Measurements from ENCODE around the gene SLC22A25. TPM values are rescaled to one million over a fixed set of nuclear protein-coding genes. Genes with fewer than 3 reads are reported as not detected.
"Not testable (repeated sequence)": the region's sequence is repeated elsewhere in the genome, so short reads cannot be mapped to it uniquely, and the experiment has no call there.

Gene SLC22A25
- total and polyA plus RNA-seq, 2 donors (not counting 1 experiment from before 2014, with no cell fraction given), result not detected

- H3K9me3 ChIP-seq (ENCODE audit: control insufficient read depth, insufficient read depth, low read depth, low read length), result no peaks in the 10 kb centered on the region
- H3K4me2 ChIP-seq (ENCODE audit: extremely low read depth, insufficient read depth, low read length), result no peak overlapping the region
- H3K36me3 ChIP-seq (ENCODE audit: control insufficient read depth, insufficient read depth, low read length), result no peaks in the 10 kb centered on the region
- no peaks in the 10 kb centered on the region for H3K4me1 ChIP-seq (ENCODE audit: control insufficient read depth, extremely low read depth, insufficient read depth, low read length)
- no peak for DNase-seq (ENCODE audit: low read depth in 2 of 2)
- H3K79me2 ChIP-seq (ENCODE audit: control insufficient read depth, insufficient read depth, low read length), result no peaks in the 10 kb centered on the region
- H3K27ac ChIP-seq (ENCODE audit: insufficient read depth, low read length), result no peak overlapping the region
- no peak overlapping the region for H3K4me3 ChIP-seq (replicated peaks in 1 of 4; ENCODE audit: control extremely low read depth in 1 of 4, insufficient read depth in 1 of 4, low read depth in 3 of 4, low read length in 4 of 4)
- no peak overlapping the region for H2AFZ ChIP-seq (ENCODE audit: low read length)
- H3K27me3 ChIP-seq (ENCODE audit: control insufficient read depth, insufficient read depth, low read length), result no peaks in the 10 kb centered on the region
- TF ChIP-seq EZH2 (IDR thresholded peaks at IDR 0.05; ENCODE audit: low read length, missing control alignments) (no peak), CTCF (conservative IDR thresholded peaks at IDR 0.05 in 1 of 2, IDR thresholded peaks at IDR 0.05 in 1 of 2; ENCODE audit: low read depth in 1 of 2, low read length in 2 of 2) (no peak)
- H4K20me1 ChIP-seq (ENCODE audit: control insufficient read depth, extremely low read depth, insufficient read depth, low read length), result no peaks in the 10 kb centered on the region
- H3K9ac ChIP-seq (ENCODE audit: insufficient read depth, low read length), result no peak overlapping the region
These were observed 6.0 kb downstream of the SLC22A25 start for GRCh38 chr11:63237413-63237812.

- not testable (repeated sequence) for H3K9me3 ChIP-seq (ENCODE audit: control insufficient read depth, insufficient read depth, low read depth, low read length); H3K79me2 ChIP-seq (ENCODE audit: control insufficient read depth, insufficient read depth, low read length); H3K27me3 ChIP-seq (ENCODE audit: control insufficient read depth, insufficient read depth, low read length); H3K4me3 ChIP-seq (replicated peaks in 1 of 4; ENCODE audit: control extremely low read depth in 1 of 4, insufficient read depth in 1 of 4, low read depth in 3 of 4, low read length in 4 of 4); H3K4me2 ChIP-seq (ENCODE audit: extremely low read depth, insufficient read depth, low read length); H3K27ac ChIP-seq (ENCODE audit: insufficient read depth, low read length); H2AFZ ChIP-seq (ENCODE audit: low read length); DNase-seq (ENCODE audit: low read depth in 2 of 2); H3K9ac ChIP-seq (ENCODE audit: insufficient read depth, low read length); H4K20me1 ChIP-seq (ENCODE audit: control insufficient read depth, extremely low read depth, insufficient read depth, low read length); H3K36me3 ChIP-seq (ENCODE audit: control insufficient read depth, insufficient read depth, low read length); H3K4me1 ChIP-seq (ENCODE audit: control insufficient read depth, extremely low read depth, insufficient read depth, low read length)
These were observed 7.6 kb downstream of the SLC22A25 start for GRCh38 chr11:63235471-63236461.

- H3K9ac ChIP-seq (ENCODE audit: insufficient read depth, low read length), result no peak overlapping the region
- no peak overlapping the region for H2AFZ ChIP-seq (ENCODE audit: low read length)
- H3K4me3 ChIP-seq (replicated peaks in 1 of 4; ENCODE audit: control extremely low read depth in 1 of 4, insufficient read depth in 1 of 4, low read depth in 3 of 4, low read length in 4 of 4), result no peak overlapping the region
- no peaks in the 10 kb centered on the region for H3K36me3 ChIP-seq (ENCODE audit: control insufficient read depth, insufficient read depth, low read length)
- DNase-seq (ENCODE audit: low read depth in 2 of 2), result no peak
- H3K9me3 ChIP-seq (ENCODE audit: control insufficient read depth, insufficient read depth, low read depth, low read length), result no peaks in the 10 kb centered on the region
- H3K4me2 ChIP-seq (ENCODE audit: extremely low read depth, insufficient read depth, low read length), result no peak overlapping the region
- no peaks in the 10 kb centered on the region for H3K79me2 ChIP-seq (ENCODE audit: control insufficient read depth, insufficient read depth, low read length)
- no peak for TF ChIP-seq EZH2 (IDR thresholded peaks at IDR 0.05; ENCODE audit: low read length, missing control alignments)
- no peak for TF ChIP-seq CTCF (conservative IDR thresholded peaks at IDR 0.05 in 1 of 2, IDR thresholded peaks at IDR 0.05 in 1 of 2; ENCODE audit: low read depth in 1 of 2, low read length in 2 of 2)
- H3K27me3 ChIP-seq (ENCODE audit: control insufficient read depth, insufficient read depth, low read length), result no peaks in the 10 kb centered on the region
- H3K4me1 ChIP-seq (ENCODE audit: control insufficient read depth, extremely low read depth, insufficient read depth, low read length), result no peaks in the 10 kb centered on the region
- no peak overlapping the region for H3K27ac ChIP-seq (ENCODE audit: insufficient read depth, low read length)
- H4K20me1 ChIP-seq (ENCODE audit: control insufficient read depth, extremely low read depth, insufficient read depth, low read length), result no peaks in the 10 kb centered on the region
These were observed 13.6 kb downstream of the SLC22A25 start for GRCh38 chr11:63229815-63230214.

Data from fibroblast of lung (primary cell).